Measurements from ENCODE around the gene RAB20.

Gene RAB20

DNA sequence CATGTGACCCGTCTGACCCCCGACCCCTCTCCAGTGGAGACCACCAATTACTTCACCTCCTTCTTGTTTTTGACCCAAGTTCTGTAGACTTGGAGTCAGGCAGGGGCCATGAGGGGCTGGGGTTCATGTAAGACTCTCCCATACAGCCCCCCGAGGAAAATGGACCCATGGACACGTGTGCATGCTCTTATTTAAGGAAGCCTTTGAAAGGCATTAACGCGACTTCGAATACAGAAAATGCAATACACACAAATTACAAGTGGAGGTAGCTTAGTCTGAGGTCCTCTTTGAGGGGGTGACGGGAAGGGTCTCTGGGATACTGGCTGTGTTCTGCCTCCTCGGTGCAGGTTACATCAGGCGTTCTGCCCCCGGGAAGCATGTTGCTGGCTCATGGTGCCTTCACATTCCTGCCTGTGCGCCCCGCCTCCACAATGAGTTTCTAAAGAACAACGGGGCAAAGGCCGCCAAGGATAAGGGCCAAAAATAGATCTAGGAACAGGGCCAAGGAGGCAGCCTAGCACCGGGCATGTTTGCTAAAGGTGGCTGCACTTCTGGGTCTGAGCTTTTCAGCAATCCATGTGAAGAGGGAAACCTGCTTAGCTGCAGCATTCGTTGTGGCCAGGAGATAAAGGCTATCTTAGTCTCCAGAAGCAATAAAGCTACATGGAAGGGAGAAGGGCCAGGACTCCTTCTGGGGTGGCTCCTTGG lies 54.5 kb downstream of the RAB20 start:
- no peaks in the 10 kb centered on the region for H3F3A ChIP-seq (ENCODE audit: insufficient read depth, low read length)
- H4K20me1 ChIP-seq (ENCODE audit: insufficient read depth, low read length): no peaks in the 10 kb centered on the region
- no peaks in the 10 kb centered on the region for H3K9me2 ChIP-seq (ENCODE audit: low read depth, low read length)
- H3K36me3 ChIP-seq (ENCODE audit: insufficient read depth, low read length): no peaks in the 10 kb centered on the region
- H2AFZ ChIP-seq (ENCODE audit: low read length): no peak overlapping the region
- H3K9ac ChIP-seq (ENCODE audit: low read length): no peak overlapping the region
- 0 out of 2 replicates have a peak, but pooled peaks cover 5% of the 10 kb centered on the region for H3K27me3 ChIP-seq (ENCODE audit: insufficient read depth, low read length)
- H3K27ac ChIP-seq (ENCODE audit: low read depth, low read length, poor library complexity, severe bottlenecking): no peak overlapping the region
- H3K4me3 ChIP-seq (ENCODE audit: low read depth, low read length, poor library complexity, severe bottlenecking): no peak overlapping the region
- H3K4me1 ChIP-seq (ENCODE audit: insufficient read depth, low read length, severe bottlenecking): no peaks in the 10 kb centered on the region
- H3K79me2 ChIP-seq (ENCODE audit: insufficient read depth, low read length): no peaks in the 10 kb centered on the region
- no peak for TF ChIP-seq EZH2 (IDR thresholded peaks at IDR 0.05; ENCODE audit: borderline replicate concordance, low read length)
- TF ChIP-seq, protein P1, sequence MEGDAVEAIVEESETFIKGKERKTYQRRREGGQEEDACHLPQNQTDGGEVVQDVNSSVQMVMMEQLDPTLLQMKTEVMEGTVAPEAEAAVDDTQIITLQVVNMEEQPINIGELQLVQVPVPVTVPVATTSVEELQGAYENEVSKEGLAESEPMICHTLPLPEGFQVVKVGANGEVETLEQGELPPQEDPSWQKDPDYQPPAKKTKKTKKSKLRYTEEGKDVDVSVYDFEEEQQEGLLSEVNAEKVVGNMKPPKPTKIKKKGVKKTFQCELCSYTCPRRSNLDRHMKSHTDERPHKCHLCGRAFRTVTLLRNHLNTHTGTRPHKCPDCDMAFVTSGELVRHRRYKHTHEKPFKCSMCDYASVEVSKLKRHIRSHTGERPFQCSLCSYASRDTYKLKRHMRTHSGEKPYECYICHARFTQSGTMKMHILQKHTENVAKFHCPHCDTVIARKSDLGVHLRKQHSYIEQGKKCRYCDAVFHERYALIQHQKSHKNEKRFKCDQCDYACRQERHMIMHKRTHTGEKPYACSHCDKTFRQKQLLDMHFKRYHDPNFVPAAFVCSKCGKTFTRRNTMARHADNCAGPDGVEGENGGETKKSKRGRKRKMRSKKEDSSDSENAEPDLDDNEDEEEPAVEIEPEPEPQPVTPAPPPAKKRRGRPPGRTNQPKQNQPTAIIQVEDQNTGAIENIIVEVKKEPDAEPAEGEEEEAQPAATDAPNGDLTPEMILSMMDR (IDR thresholded peaks at IDR 0.05; ENCODE audit: low read length): no peak
- no peaks in the 10 kb centered on the region for H3K9me3 ChIP-seq (ENCODE audit: low read length)
- H3K4me2 ChIP-seq (ENCODE audit: low read length): no peak overlapping the region

DNA sequence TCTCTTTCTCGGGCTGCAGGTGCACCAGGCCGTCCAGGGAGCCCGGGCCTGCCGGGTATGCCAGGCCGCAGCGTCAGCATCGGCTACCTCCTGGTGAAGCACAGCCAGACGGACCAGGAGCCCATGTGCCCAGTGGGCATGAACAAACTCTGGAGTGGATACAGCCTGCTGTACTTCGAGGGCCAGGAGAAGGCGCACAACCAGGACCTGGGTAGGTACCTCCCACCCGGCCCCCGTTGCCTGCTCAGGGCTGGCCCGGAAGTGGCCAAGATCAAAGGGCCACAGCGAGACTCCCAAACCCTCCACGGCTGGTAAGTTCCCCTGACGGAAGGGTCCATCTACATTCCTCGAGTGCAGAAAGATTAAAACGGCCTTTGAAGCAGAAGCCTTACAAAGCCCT lies 55.1 kb downstream of the RAB20 start:
- H3K4me1 ChIP-seq (ENCODE audit: insufficient read depth, low read length, severe bottlenecking): no peaks in the 10 kb centered on the region
- H3K27me3 ChIP-seq (ENCODE audit: insufficient read depth, low read length): 0 out of 2 replicates have a peak, but pooled peaks cover 5% of the 10 kb centered on the region
- H3F3A ChIP-seq (ENCODE audit: insufficient read depth, low read length): no peaks in the 10 kb centered on the region
- no peak overlapping the region for H3K9ac ChIP-seq (ENCODE audit: low read length)
- no peaks in the 10 kb centered on the region for H3K9me2 ChIP-seq (ENCODE audit: low read depth, low read length)
- H3K9me3 ChIP-seq (ENCODE audit: low read length): no peaks in the 10 kb centered on the region
- no peak overlapping the region for H3K4me3 ChIP-seq (ENCODE audit: low read depth, low read length, poor library complexity, severe bottlenecking)
- H4K20me1 ChIP-seq (ENCODE audit: insufficient read depth, low read length): no peaks in the 10 kb centered on the region
- no peak overlapping the region for H2AFZ ChIP-seq (ENCODE audit: low read length)
- no peaks in the 10 kb centered on the region for H3K79me2 ChIP-seq (ENCODE audit: insufficient read depth, low read length)
- TF ChIP-seq EZH2 (IDR thresholded peaks at IDR 0.05; ENCODE audit: borderline replicate concordance, low read length): no peak
- TF ChIP-seq, protein P1 (IDR thresholded peaks at IDR 0.05; ENCODE audit: low read length): no peak
- no peak overlapping the region for H3K27ac ChIP-seq (ENCODE audit: low read depth, low read length, poor library complexity, severe bottlenecking)
- no peak overlapping the region for H3K4me2 ChIP-seq (ENCODE audit: low read length)
- no peaks in the 10 kb centered on the region for H3K36me3 ChIP-seq (ENCODE audit: insufficient read depth, low read length)

DNA sequence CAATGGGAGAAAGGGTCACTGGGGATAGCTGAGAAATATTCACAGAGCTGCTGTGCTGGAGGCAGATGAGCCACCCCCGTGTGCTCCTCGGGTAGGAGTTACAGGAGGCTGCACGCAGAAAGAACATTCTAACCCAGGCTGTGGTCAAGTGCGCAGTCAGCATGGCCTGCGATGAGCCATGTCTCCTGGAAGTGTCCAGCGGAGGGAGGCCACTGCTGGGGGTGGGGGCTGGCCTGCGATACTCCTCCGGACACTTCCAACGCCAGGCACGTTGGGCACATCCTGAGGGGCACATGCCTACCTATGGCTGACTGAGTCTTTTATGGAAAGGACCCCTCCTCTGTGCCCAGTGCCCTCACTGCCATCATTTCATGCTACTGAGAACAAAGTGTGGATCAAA lies 55.9 kb downstream of the RAB20 start:
- H3K4me1 ChIP-seq (ENCODE audit: insufficient read depth, low read length, severe bottlenecking): no peaks in the 10 kb centered on the region
- H3K9me3 ChIP-seq (ENCODE audit: low read length): no peaks in the 10 kb centered on the region
- H3K9ac ChIP-seq (ENCODE audit: low read length): no peak overlapping the region
- no peaks in the 10 kb centered on the region for H3K79me2 ChIP-seq (ENCODE audit: insufficient read depth, low read length)
- H3F3A ChIP-seq (ENCODE audit: insufficient read depth, low read length): no peaks in the 10 kb centered on the region
- no peaks in the 10 kb centered on the region for H3K36me3 ChIP-seq (ENCODE audit: insufficient read depth, low read length)
- H2AFZ ChIP-seq (ENCODE audit: low read length): no peak overlapping the region
- peaks cover 5% of the 10 kb centered on the region; the same call in 1 of the 2 replicates for H3K27me3 ChIP-seq (ENCODE audit: insufficient read depth, low read length)
- no peaks in the 10 kb centered on the region for H4K20me1 ChIP-seq (ENCODE audit: insufficient read depth, low read length)
- H3K27ac ChIP-seq (ENCODE audit: low read depth, low read length, poor library complexity, severe bottlenecking): no peak overlapping the region
- H3K4me3 ChIP-seq (ENCODE audit: low read depth, low read length, poor library complexity, severe bottlenecking): no peak overlapping the region
- TF ChIP-seq, protein P1 (IDR thresholded peaks at IDR 0.05; ENCODE audit: low read length): no peak
- TF ChIP-seq EZH2 (IDR thresholded peaks at IDR 0.05; ENCODE audit: borderline replicate concordance, low read length): no peak
- no peaks in the 10 kb centered on the region for H3K9me2 ChIP-seq (ENCODE audit: low read depth, low read length)
- no peak overlapping the region for H3K4me2 ChIP-seq (ENCODE audit: low read length)
